K562 (cell line): ENCODE data around the gene KCNN4. TPM values are rescaled to one million over a fixed set of nuclear protein-coding genes. Genes with fewer than 3 reads are reported as not detected.

Experiments used
- CBX8 ChIP-seq: fragments of 200-600 bp; sonication (generic); IDR thresholded peaks from 2 replicates; pipeline ENCODE4 v1.6.1; 2012; ENCODE audit warnings: borderline replicate concordance, mixed run types, low read depth, mild to moderate bottlenecking, moderate library complexity, mixed read lengths, low read length, control low read depth, inconsistent platforms; ENCODE audit not compliant: poor library complexity, severe bottlenecking; ENCODE audit errors: extremely low read depth
- DDX20 ChIP-seq: fragments of 450-650 bp; IDR thresholded peaks from 2 replicates; pipeline ENCODE4 v1.6.1; 2016; ENCODE audit warnings: missing genetic modification characterization, low read depth, mild to moderate bottlenecking, missing compliant biosample characterization, moderate library complexity
- GABPB2 ChIP-seq: fragments of 250-450 bp; sonication (Bioruptor Pico); conservative IDR thresholded peaks from 2 replicates; pipeline ENCODE4 v1.5.1; 2021; ENCODE audit warnings: mild to moderate bottlenecking
- JUND ChIP-seq, 2 experiments: IDR thresholded peaks; 2 replicates in 1 of 2; 3 replicates in 1 of 2; pipeline ENCODE4 v1.6.1; 2011; ENCODE audit warnings: borderline replicate concordance in 2 of 2, low read depth in 2 of 2, low read length in 2 of 2, improper control_type of control experiment in 1 of 2, missing biosample characterization in 1 of 2, missing genetic modification characterization in 1 of 2, missing genetic modification reagents in 1 of 2
- MTF1 ChIP-seq: fragments of 250-450 bp; sonication (Bioruptor Pico); IDR thresholded peaks from 2 replicates; pipeline ENCODE4 v1.9.0; 2021; ENCODE audit warnings: moderate library complexity, mild to moderate bottlenecking, inconsistent platforms, borderline replicate concordance
- NBN ChIP-seq: fragments of 450-650 bp; IDR thresholded peaks from 2 replicates; pipeline ENCODE4 v1.6.1; 2016; ENCODE audit warnings: low read depth, mild to moderate bottlenecking
- NCOA4 ChIP-seq: fragments of 450-650 bp; IDR thresholded peaks from 2 replicates; pipeline ENCODE4 v1.6.1; 2018; ENCODE audit warnings: mild to moderate bottlenecking; ENCODE audit not compliant: partially characterized antibody
- PHF8 ChIP-seq: fragments of 200-600 bp; sonication (generic); IDR thresholded peaks from 2 replicates; pipeline ENCODE4 v1.6.1; 2012; ENCODE audit warnings: mixed run types, mild to moderate bottlenecking, inconsistent platforms, low read length, moderate library complexity, borderline replicate concordance
- SMAD1 ChIP-seq: fragments of 150-350 bp; IDR thresholded peaks from 2 replicates; pipeline ENCODE4 v1.6.1; 2014; ENCODE audit warnings: low read length, low read depth; ENCODE audit not compliant: partially characterized antibody
- SRSF3 ChIP-seq: fragments of 200-400 bp; formaldehyde crosslinking; IDR thresholded peaks from 2 replicates; pipeline ENCODE4 v1.6.1; 2016; ENCODE audit warnings: mild to moderate bottlenecking, low read length, moderate library complexity; ENCODE audit not compliant: insufficient read depth
- STAG1 ChIP-seq: sonication (generic); formaldehyde crosslinking; IDR thresholded peaks from 2 replicates; pipeline ENCODE4 v1.5.0; 2020; ENCODE audit warnings: missing genetic modification reagents, borderline replicate concordance
- TAL1 ChIP-seq: fragments of 450-650 bp; IDR thresholded peaks from 2 replicates; pipeline ENCODE4 v1.6.1; 2016; ENCODE audit warnings: mild to moderate bottlenecking
- TCF3 ChIP-seq: sonication (generic); formaldehyde crosslinking; IDR thresholded peaks from 2 replicates; pipeline ENCODE4 v1.4.0; 2020; ENCODE audit warnings: mild to moderate bottlenecking, missing genetic modification reagents
- TEAD4 ChIP-seq, 2 experiments: sonication (generic) in 1 of 2; formaldehyde crosslinking in 1 of 2; IDR thresholded peaks; 2 replicates each; pipeline versions ENCODE4 v1.6.1 to v1.8.0; 2012 to 2022; ENCODE audit warnings: borderline replicate concordance in 1 of 2, inconsistent platforms in 1 of 2, low read length in 1 of 2, mild to moderate bottlenecking in 1 of 2, missing genetic modification reagents in 1 of 2
- TGIF2 ChIP-seq: sonication (generic); formaldehyde crosslinking; IDR thresholded peaks from 2 replicates; pipeline ENCODE4 v1.8.1; 2022; ENCODE audit warnings: mild to moderate bottlenecking, missing genetic modification reagents, moderate library complexity
- THRAP3 ChIP-seq: fragments of 450-650 bp; IDR thresholded peaks from 2 replicates; pipeline ENCODE4 v1.6.1; 2016; ENCODE audit warnings: mild to moderate bottlenecking, inconsistent platforms, borderline replicate concordance
- YBX1 ChIP-seq: fragments of 450-650 bp; IDR thresholded peaks from 2 replicates; pipeline ENCODE4 v1.7.1; 2016; ENCODE audit warnings: mild to moderate bottlenecking
- ZNF316 ChIP-seq: fragments of 450-650 bp; IDR thresholded peaks from 2 replicates; pipeline ENCODE4 v1.6.1; 2016
- ZNF41 ChIP-seq: fragments of 250-450 bp; sonication (Bioruptor Pico); conservative IDR thresholded peaks from 2 replicates; pipeline ENCODE4 v1.4.0; 2020; ENCODE audit warnings: mild to moderate bottlenecking
- polyA plus RNA-seq, 8 experiments: library from polyadenylated mRNA; depleted of rRNA in 4 of 8; stranded (reverse) in 5 of 8; unstranded in 3 of 8; fragments of >200 nt; fragmentation: Nextera tagmentation in 2 of 8; fragmentation: Illumina TruSeq in 1 of 8; extraction: Ambion mirVana in 2 of 8; extraction: Trizol in 1 of 8; gene quantifications; 2 replicates each; pipeline versions ENCODE4 v1.2.1 to v1.2.3, GENCODE V29; 2011 to 2014; ENCODE audit warnings: inconsistent platforms in 1 of 8, missing spikeins in 1 of 8
- total RNA-seq, 7 experiments: library from RNA; depleted of rRNA in 6 of 7; stranded (reverse); fragments of >200 nt in 6 of 7; fragmentation: Illumina TruSeq in 2 of 7; extraction: Trizol in 2 of 7; gene quantifications; 2 replicates each; pipeline versions ENCODE4 v1.2.1 to v1.2.3, GENCODE V29; 2011 to 2021; ENCODE audit warnings: low replicate concordance in 1 of 7
- TF ChIP-seq, protein P1 (sequence below), 2 experiments: fragments of 250-450 bp in 1 of 2; fragments of 450-650 bp in 1 of 2; sonication (Bioruptor Pico) in 1 of 2; IDR thresholded peaks; 2 replicates each; pipeline versions ENCODE4 v1.6.1 to v1.8.0; 2016 to 2021; ENCODE audit warnings: mild to moderate bottlenecking in 2 of 2, moderate library complexity in 2 of 2, missing compliant biosample characterization in 1 of 2, missing genetic modification characterization in 1 of 2
- TF ChIP-seq, protein P2 (sequence below): fragments of 200-800 bp; sonication (Bioruptor generic); IDR thresholded peaks from 2 replicates; pipeline ENCODE4 v1.6.1; 2017; ENCODE audit warnings: missing genetic modification characterization, missing compliant biosample characterization
- TF ChIP-seq, protein P3 (sequence below), 3 experiments: IDR thresholded peaks in 2 of 3; conservative IDR thresholded peaks in 1 of 3; 2 replicates each; pipeline ENCODE4 v1.5.1; 2011 to 2012; ENCODE audit warnings: low read length in 3 of 3, mild to moderate bottlenecking in 3 of 3, control low read depth in 2 of 3, improper control_type of control experiment in 1 of 3, inconsistent platforms in 1 of 3, low read depth in 1 of 3, mixed read lengths in 1 of 3, moderate library complexity in 1 of 3; ENCODE audit not compliant: insufficient read depth in 2 of 3
- TF ChIP-seq, protein P4 (sequence below): fragments of 250-450 bp; sonication (Bioruptor Pico); IDR thresholded peaks from 2 replicates; pipeline ENCODE4 v1.9.0; 2021; ENCODE audit warnings: mild to moderate bottlenecking

The KCNN4 gene
- total and polyA plus RNA-seq, 9 of the 15 experiments (the other 6 are each of a cell fraction or from before 2014, with no cell fraction given) = 0.53 to 37.7 (median 25.9) TPM

DNA sequence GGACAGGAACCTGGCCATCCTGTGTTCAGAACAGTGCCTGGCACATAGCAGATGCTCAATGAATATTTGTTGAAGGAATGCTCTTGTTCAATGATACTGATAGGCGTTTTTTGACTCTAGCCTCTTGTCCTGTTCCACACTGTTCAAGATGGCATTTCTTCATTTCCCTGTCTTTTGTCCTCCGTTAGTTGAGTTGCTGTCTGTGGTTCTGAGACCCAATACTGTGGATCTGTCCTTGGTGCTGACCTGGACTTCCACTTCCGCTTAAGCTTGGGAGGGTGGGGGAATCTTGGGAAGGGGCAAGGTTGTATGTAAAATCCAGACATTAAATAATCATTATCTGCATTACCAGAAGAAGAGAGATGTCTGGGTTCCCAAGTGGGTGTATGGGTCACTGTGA is 8.3 kb upstream of the KCNN4 start (continued):
- TF ChIP-seq, protein P1, sequence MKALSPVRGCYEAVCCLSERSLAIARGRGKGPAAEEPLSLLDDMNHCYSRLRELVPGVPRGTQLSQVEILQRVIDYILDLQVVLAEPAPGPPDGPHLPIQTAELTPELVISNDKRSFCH (CRISPR knock-in tag; IDR thresholded peaks at IDR 0.05) = no peak
- TF ChIP-seq, protein P1 (tag; IDR thresholded peaks at IDR 0.05) = no peak
- no peak for TF ChIP-seq CBX8
- no peak for TF ChIP-seq THRAP3
- no peak for TF ChIP-seq NBN
- peak; percentile 62; the same call in 1 of the 2 replicates for TF ChIP-seq TGIF2 (CRISPR knock-in tag)
- TF ChIP-seq, protein P2, sequence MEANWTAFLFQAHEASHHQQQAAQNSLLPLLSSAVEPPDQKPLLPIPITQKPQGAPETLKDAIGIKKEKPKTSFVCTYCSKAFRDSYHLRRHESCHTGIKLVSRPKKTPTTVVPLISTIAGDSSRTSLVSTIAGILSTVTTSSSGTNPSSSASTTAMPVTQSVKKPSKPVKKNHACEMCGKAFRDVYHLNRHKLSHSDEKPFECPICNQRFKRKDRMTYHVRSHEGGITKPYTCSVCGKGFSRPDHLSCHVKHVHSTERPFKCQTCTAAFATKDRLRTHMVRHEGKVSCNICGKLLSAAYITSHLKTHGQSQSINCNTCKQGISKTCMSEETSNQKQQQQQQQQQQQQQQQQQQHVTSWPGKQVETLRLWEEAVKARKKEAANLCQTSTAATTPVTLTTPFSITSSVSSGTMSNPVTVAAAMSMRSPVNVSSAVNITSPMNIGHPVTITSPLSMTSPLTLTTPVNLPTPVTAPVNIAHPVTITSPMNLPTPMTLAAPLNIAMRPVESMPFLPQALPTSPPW = peak; percentile 67
- no peak for TF ChIP-seq NCOA4
- no peak for TF ChIP-seq PHF8
- TF ChIP-seq SRSF3 = no peak
- TF ChIP-seq GABPB2 (CRISPR knock-in tag) = no peak
- TF ChIP-seq, protein P3, sequence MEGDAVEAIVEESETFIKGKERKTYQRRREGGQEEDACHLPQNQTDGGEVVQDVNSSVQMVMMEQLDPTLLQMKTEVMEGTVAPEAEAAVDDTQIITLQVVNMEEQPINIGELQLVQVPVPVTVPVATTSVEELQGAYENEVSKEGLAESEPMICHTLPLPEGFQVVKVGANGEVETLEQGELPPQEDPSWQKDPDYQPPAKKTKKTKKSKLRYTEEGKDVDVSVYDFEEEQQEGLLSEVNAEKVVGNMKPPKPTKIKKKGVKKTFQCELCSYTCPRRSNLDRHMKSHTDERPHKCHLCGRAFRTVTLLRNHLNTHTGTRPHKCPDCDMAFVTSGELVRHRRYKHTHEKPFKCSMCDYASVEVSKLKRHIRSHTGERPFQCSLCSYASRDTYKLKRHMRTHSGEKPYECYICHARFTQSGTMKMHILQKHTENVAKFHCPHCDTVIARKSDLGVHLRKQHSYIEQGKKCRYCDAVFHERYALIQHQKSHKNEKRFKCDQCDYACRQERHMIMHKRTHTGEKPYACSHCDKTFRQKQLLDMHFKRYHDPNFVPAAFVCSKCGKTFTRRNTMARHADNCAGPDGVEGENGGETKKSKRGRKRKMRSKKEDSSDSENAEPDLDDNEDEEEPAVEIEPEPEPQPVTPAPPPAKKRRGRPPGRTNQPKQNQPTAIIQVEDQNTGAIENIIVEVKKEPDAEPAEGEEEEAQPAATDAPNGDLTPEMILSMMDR (IDR thresholded peaks at IDR 0.05 in 2 of 3, conservative IDR thresholded peaks at IDR 0.05 in 1 of 3; ENCODE audit: insufficient read depth in 2 of 3, low read depth in 1 of 3, low read length in 3 of 3) = no peak
- peak; percentile 22; the same call in 1 of the 2 replicates for TF ChIP-seq TCF3
- peak; percentile 68; the same call in 1 of the 2 replicates for TF ChIP-seq DDX20 (tag)
- TF ChIP-seq SMAD1 = no peak
- TF ChIP-seq STAG1 = peak; percentile 54; the same call in 1 of the 2 replicates
- 0 out of 2 replicates have a peak, but pooled peaks have one; percentile 7 for TF ChIP-seq JUND (IDR thresholded peaks at IDR 0.05; ENCODE audit: borderline replicate concordance, low read depth, low read length)
- TF ChIP-seq JUND (tag; IDR thresholded peaks at IDR 0.05; ENCODE audit: borderline replicate concordance, low read depth, low read length) = no peak
- no peak for TF ChIP-seq TEAD4 (IDR thresholded peaks at IDR 0.05; ENCODE audit: low read length)
- no peak for TF ChIP-seq TEAD4 (CRISPR knock-in tag; IDR thresholded peaks at IDR 0.05; ENCODE audit: borderline replicate concordance)
- TF ChIP-seq, protein P4, sequence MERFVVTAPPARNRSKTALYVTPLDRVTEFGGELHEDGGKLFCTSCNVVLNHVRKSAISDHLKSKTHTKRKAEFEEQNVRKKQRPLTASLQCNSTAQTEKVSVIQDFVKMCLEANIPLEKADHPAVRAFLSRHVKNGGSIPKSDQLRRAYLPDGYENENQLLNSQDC (CRISPR knock-in tag) = no peak
- no peak for TF ChIP-seq TAL1
- TF ChIP-seq ZNF316 = no peak
- TF ChIP-seq YBX1 = no peak
- TF ChIP-seq MTF1 (CRISPR knock-in tag) = no peak
- no peak for TF ChIP-seq ZNF41 (CRISPR knock-in tag)
